Activated naive CD4-positive, alpha-beta T cell treated with anti-CD3 and anti-CD28 coated beads, Interleukin-2, amount 10 ng/mL, durations not matched to agents 7 days and 5 days (primary cell): ENCODE measurements around the gene PDZD2.

Experiments
- CTCF ChIA-PET: fragments of 350-600 bp; sonication (Branson Sonifier 250); formaldehyde crosslinking; loops from one replicate; lab custom pipeline; 2021; ENCODE audit warnings: antibody characterized with exemption; lab: Charles Lee
- DNase-seq: peaks from one replicate; pipeline ENCODE4 v3.0.0-alpha.2; 2020
- H3K27ac Mint-ChIP-seq: one replicate; pipeline ENCODE4 v1.8.0; 2021; ENCODE audit warnings: mild to moderate bottlenecking, moderate library complexity, mixed read lengths
- H3K27me3 Mint-ChIP-seq: one replicate; pipeline ENCODE4 v1.8.0; 2021; ENCODE audit warnings: mild to moderate bottlenecking, mixed read lengths
- H3K36me3 Mint-ChIP-seq: one replicate; pipeline ENCODE4 v1.8.0; 2021; ENCODE audit warnings: mixed read lengths
- H3K4me1 Mint-ChIP-seq: one replicate; pipeline ENCODE4 v1.8.0; 2021; ENCODE audit warnings: mixed read lengths
- H3K4me3 Mint-ChIP-seq: one replicate; pipeline ENCODE4 v1.8.0; 2021; ENCODE audit warnings: mild to moderate bottlenecking, moderate library complexity, mixed read lengths
- H3K9me3 Mint-ChIP-seq: one replicate; pipeline ENCODE4 v1.8.0; 2021; ENCODE audit warnings: mixed read lengths

Gene PDZD2

GRCh38 chr5:32145378-32145777 is 506.4 kb downstream of the PDZD2 start:
- peaks cover 30% of the 10 kb centered on the region for H3K36me3 Mint-ChIP-seq
- no peaks in the 10 kb centered on the region for H3K9me3 Mint-ChIP-seq
- H3K4me1 Mint-ChIP-seq: peaks cover 11% of the 10 kb centered on the region
- CTCF ChIA-PET: no interaction called here
- H3K27me3 Mint-ChIP-seq: no peaks in the 10 kb centered on the region
- DNase-seq: no peak
- no peak overlapping the region for H3K4me3 Mint-ChIP-seq
- no peak overlapping the region for H3K27ac Mint-ChIP-seq

GRCh38 chr5:32147236-32147635 is 508.3 kb downstream of the PDZD2 start:
- H3K27ac Mint-ChIP-seq: no peak overlapping the region
- H3K27me3 Mint-ChIP-seq: no peaks in the 10 kb centered on the region
- no peak for DNase-seq
- H3K4me1 Mint-ChIP-seq: peaks cover 15% of the 10 kb centered on the region
- CTCF ChIA-PET: no interaction called here
- H3K36me3 Mint-ChIP-seq: peaks cover 25% of the 10 kb centered on the region
- no peak overlapping the region for H3K4me3 Mint-ChIP-seq
- no peaks in the 10 kb centered on the region for H3K9me3 Mint-ChIP-seq

GRCh38 chr5:32147959-32148358 is 509.0 kb downstream of the PDZD2 start:
- H3K4me1 Mint-ChIP-seq: peaks cover 17% of the 10 kb centered on the region
- CTCF ChIA-PET: no interaction called here
- H3K4me3 Mint-ChIP-seq: no peak overlapping the region
- peaks cover 25% of the 10 kb centered on the region for H3K36me3 Mint-ChIP-seq
- DNase-seq: no peak
- H3K27ac Mint-ChIP-seq: no peak overlapping the region
- no peaks in the 10 kb centered on the region for H3K9me3 Mint-ChIP-seq
- H3K27me3 Mint-ChIP-seq: no peaks in the 10 kb centered on the region

GRCh38 chr5:32150366-32150765 is 511.4 kb downstream of the PDZD2 start:
- H3K4me3 Mint-ChIP-seq: no peak overlapping the region
- H3K9me3 Mint-ChIP-seq: no peaks in the 10 kb centered on the region
- no peak overlapping the region for H3K27ac Mint-ChIP-seq
- no peaks in the 10 kb centered on the region for H3K27me3 Mint-ChIP-seq
- H3K36me3 Mint-ChIP-seq: peaks cover 21% of the 10 kb centered on the region
- CTCF ChIA-PET: no interaction called here
- no peak for DNase-seq
- peaks cover 20% of the 10 kb centered on the region for H3K4me1 Mint-ChIP-seq

- DNase-seq: no peak
- H3K4me1 Mint-ChIP-seq: peaks cover 18% of the 10 kb centered on the region
- H3K9me3 Mint-ChIP-seq: no peaks in the 10 kb centered on the region
- CTCF ChIA-PET: no interaction called here
- no peak overlapping the region for H3K27ac Mint-ChIP-seq
- H3K4me3 Mint-ChIP-seq: no peak overlapping the region
- H3K36me3 Mint-ChIP-seq: peaks cover 18% of the 10 kb centered on the region
- no peaks in the 10 kb centered on the region for H3K27me3 Mint-ChIP-seq
Measured at GRCh38 chr5:32151198-32151597, 512.3 kb downstream of the PDZD2 start.

- CTCF ChIA-PET: no interaction called here
- Mint-ChIP-seq H3K36me3 (peaks cover 16% of the 10 kb centered on the region), H3K4me3 (no peak overlapping the region), H3K4me1 (peaks cover 16% of the 10 kb centered on the region), H3K27ac (no peak overlapping the region), H3K9me3 (no peaks in the 10 kb centered on the region), H3K27me3 (no peaks in the 10 kb centered on the region)
- no peak for DNase-seq
Measured at GRCh38 chr5:32153723-32154122, 514.8 kb downstream of the PDZD2 start.

GRCh38 chr5:32155211-32155610 is 516.3 kb downstream of the PDZD2 start:
- H3K9me3 Mint-ChIP-seq: no peaks in the 10 kb centered on the region
- no peak for DNase-seq
- H3K27ac Mint-ChIP-seq: no peak overlapping the region
- no peak overlapping the region for H3K4me3 Mint-ChIP-seq
- CTCF ChIA-PET: no interaction called here
- peaks cover 13% of the 10 kb centered on the region for H3K36me3 Mint-ChIP-seq
- H3K27me3 Mint-ChIP-seq: no peaks in the 10 kb centered on the region
- peaks cover 14% of the 10 kb centered on the region for H3K4me1 Mint-ChIP-seq

- no peak overlapping the region for H3K4me3 Mint-ChIP-seq
- CTCF ChIA-PET: no interaction called here
- H3K36me3 Mint-ChIP-seq: peaks cover 20% of the 10 kb centered on the region
- no peaks in the 10 kb centered on the region for H3K9me3 Mint-ChIP-seq
- no peak for DNase-seq
- no peaks in the 10 kb centered on the region for H3K27me3 Mint-ChIP-seq
- no peak overlapping the region for H3K27ac Mint-ChIP-seq
- peaks cover 20% of the 10 kb centered on the region for H3K4me1 Mint-ChIP-seq
Measured at GRCh38 chr5:32156635-32157034, 517.7 kb downstream of the PDZD2 start.

- peaks cover 19% of the 10 kb centered on the region for H3K4me1 Mint-ChIP-seq
- DNase-seq: no peak
- no peak overlapping the region for H3K27ac Mint-ChIP-seq
Measured at GRCh38 chr5:32157078-32157477, 518.1 kb downstream of the PDZD2 start.

GRCh38 chr5:32158679-32158975 is 519.7 kb downstream of the PDZD2 start:
- H3K27me3 Mint-ChIP-seq: no peaks in the 10 kb centered on the region
- no peak for DNase-seq
- peaks cover 15% of the 10 kb centered on the region for H3K4me1 Mint-ChIP-seq
- peaks cover 18% of the 10 kb centered on the region for H3K36me3 Mint-ChIP-seq
- H3K9me3 Mint-ChIP-seq: no peaks in the 10 kb centered on the region
- H3K27ac Mint-ChIP-seq: no peak overlapping the region
- CTCF ChIA-PET: no interaction called here
- H3K4me3 Mint-ChIP-seq: no peak overlapping the region

More at GRCh38 chr5:32157078-32157477, 518.1 kb downstream of the PDZD2 start:
- CTCF ChIA-PET: no interaction called here
- H3K36me3 Mint-ChIP-seq: peaks cover 19% of the 10 kb centered on the region
- H3K4me3 Mint-ChIP-seq: no peak overlapping the region
- no peaks in the 10 kb centered on the region for H3K27me3 Mint-ChIP-seq
- no peaks in the 10 kb centered on the region for H3K9me3 Mint-ChIP-seq

- Mint-ChIP-seq H3K9me3 (no peaks in the 10 kb centered on the region), H3K4me3 (no peak overlapping the region), H3K36me3 (peaks cover 19% of the 10 kb centered on the region), H3K27ac (no peak overlapping the region), H3K4me1 (peaks cover 16% of the 10 kb centered on the region), H3K27me3 (no peaks in the 10 kb centered on the region)
- CTCF ChIA-PET: interaction anchor here (0.9 kb wide), 1 partner anchor 67 kb away, joined by 3 read pairs; no protein-coding TSS in a partner anchor
- DNase-seq: no peak
Measured at GRCh38 chr5:32159328-32160072, 520.6 kb downstream of the PDZD2 start.

- no peak overlapping the region for H3K27ac Mint-ChIP-seq
- DNase-seq: no peak
- peaks cover 15% of the 10 kb centered on the region for H3K4me1 Mint-ChIP-seq
- H3K36me3 Mint-ChIP-seq: peaks cover 16% of the 10 kb centered on the region
- no peaks in the 10 kb centered on the region for H3K9me3 Mint-ChIP-seq
- no peak overlapping the region for H3K4me3 Mint-ChIP-seq
- H3K27me3 Mint-ChIP-seq: no peaks in the 10 kb centered on the region
- CTCF ChIA-PET: no interaction called here
Measured at GRCh38 chr5:32160228-32160627, 521.3 kb downstream of the PDZD2 start.
